WTC11 (cell line): ENCODE data around the gene CRACDL. TPM values are rescaled to one million over a fixed set of nuclear protein-coding genes. Genes with fewer than 3 reads are reported as not detected.

Experiments used
- ATAC-seq: fragments of 200-7000 bp; cut with Tn5 transposase; 2 replicates; pipeline ENCODE4 v1.10.0; 2021; ENCODE audit warnings: mild to moderate bottlenecking, moderate library complexity
- CTCF ChIA-PET: fragments of 300-600 bp; sonication (Branson Sonifier 250); formaldehyde crosslinking; loops from one replicate; lab custom pipeline; 2021; ENCODE audit warnings: antibody characterized with exemption; lab: Charles Lee
- POLR2A ChIA-PET: fragments of 350-600 bp; sonication (Branson Sonifier 250); formaldehyde crosslinking; loops from one replicate; lab custom pipeline; 2021; ENCODE audit warnings: antibody characterized with exemption; lab: Charles Lee
- DNase-seq: peaks from one replicate; pipeline ENCODE4 v3.0.0; 2021; ENCODE audit warnings: low spot score
- H3K27ac Mint-ChIP-seq: 2 replicates; pipeline ENCODE4 v1.8.0; 2021; ENCODE audit warnings: mixed read lengths
- H3K27me3 Mint-ChIP-seq: 2 replicates; pipeline ENCODE4 v1.8.0; 2021; ENCODE audit warnings: low read depth, mild to moderate bottlenecking, moderate library complexity, mixed read lengths
- H3K36me3 Mint-ChIP-seq: 2 replicates; pipeline ENCODE4 v1.8.0; 2021; ENCODE audit warnings: mixed read lengths
- H3K4me1 Mint-ChIP-seq: 2 replicates; pipeline ENCODE4 v1.8.0; 2022; ENCODE audit warnings: mixed read lengths
- H3K4me3 Mint-ChIP-seq: 2 replicates; pipeline ENCODE4 v1.8.0; 2021; ENCODE audit warnings: mild to moderate bottlenecking, moderate library complexity, mixed read lengths
- H3K9me3 Mint-ChIP-seq: 2 replicates; pipeline ENCODE4 v1.8.0; 2021; ENCODE audit warnings: mixed read lengths
- ATF6 ChIP-seq: sonication (generic); formaldehyde crosslinking; IDR thresholded peaks from 2 replicates; pipeline ENCODE4 v1.8.1; 2023; ENCODE audit warnings: mild to moderate bottlenecking, missing genetic modification reagents
- ESRRA ChIP-seq: sonication (generic); formaldehyde crosslinking; IDR thresholded peaks from 2 replicates; pipeline ENCODE4 v1.8.1; 2022; ENCODE audit warnings: mild to moderate bottlenecking, missing genetic modification reagents, borderline replicate concordance
- FOXJ3 ChIP-seq: sonication (generic); formaldehyde crosslinking; IDR thresholded peaks from 2 replicates; pipeline ENCODE4 v1.9.0; 2021; ENCODE audit warnings: missing genetic modification reagents, mild to moderate bottlenecking, borderline replicate concordance
- HMGA2 ChIP-seq: fragments of 250-450 bp; sonication (Bioruptor Pico); IDR thresholded peaks from 2 replicates; pipeline ENCODE4 v1.4.0; 2021; ENCODE audit warnings: mild to moderate bottlenecking, moderate library complexity
- MYBL2 ChIP-seq: sonication (generic); formaldehyde crosslinking; IDR thresholded peaks from 2 replicates; pipeline ENCODE4 v1.8.1; 2023; ENCODE audit warnings: mild to moderate bottlenecking, moderate library complexity, missing genetic modification reagents
- NFATC4 ChIP-seq: fragments of 250-450 bp; sonication (Bioruptor Pico); IDR thresholded peaks from 2 replicates; pipeline ENCODE4 v1.9.0; 2021; ENCODE audit warnings: mild to moderate bottlenecking
- OVOL2 ChIP-seq: fragments of 250-450 bp; sonication (Bioruptor Pico); IDR thresholded peaks from 2 replicates; pipeline ENCODE4 v1.9.0; 2021; ENCODE audit warnings: mild to moderate bottlenecking, borderline replicate concordance
- RELA ChIP-seq: sonication (generic); formaldehyde crosslinking; IDR thresholded peaks from 2 replicates; pipeline ENCODE4 v1.8.1; 2022; ENCODE audit warnings: missing genetic modification reagents, mild to moderate bottlenecking, borderline replicate concordance
- SMAD4 ChIP-seq: sonication (generic); formaldehyde crosslinking; IDR thresholded peaks from 2 replicates; pipeline ENCODE4 v1.8.0; 2022; ENCODE audit warnings: mild to moderate bottlenecking, missing genetic modification reagents
- TEAD1 ChIP-seq: sonication (generic); formaldehyde crosslinking; IDR thresholded peaks from 2 replicates; pipeline ENCODE4 v1.8.0; 2022; ENCODE audit warnings: mild to moderate bottlenecking, missing genetic modification reagents
- ZBTB21 ChIP-seq: sonication (generic); formaldehyde crosslinking; IDR thresholded peaks from 2 replicates; pipeline ENCODE4 v1.8.1; 2023; ENCODE audit warnings: mild to moderate bottlenecking, missing genetic modification reagents, borderline replicate concordance
- ZMAT4 ChIP-seq: fragments of 250-450 bp; sonication (Bioruptor Pico); IDR thresholded peaks from 2 replicates; pipeline ENCODE4 v1.9.0; 2021; ENCODE audit warnings: mild to moderate bottlenecking
- ZNF317 ChIP-seq: sonication (generic); formaldehyde crosslinking; IDR thresholded peaks from 2 replicates; pipeline ENCODE4 v1.8.1; 2023; ENCODE audit warnings: low read depth, mild to moderate bottlenecking, moderate library complexity, missing genetic modification reagents, borderline replicate concordance
- total RNA-seq: library from RNA; stranded (reverse); gene quantifications from 3 replicates; pipeline ENCODE4 v1.2.3, GENCODE V29; 2021
- TF ChIP-seq, protein P1 (sequence below): sonication (generic); formaldehyde crosslinking; IDR thresholded peaks from 2 replicates; pipeline ENCODE4 v1.8.0; 2022; ENCODE audit warnings: mild to moderate bottlenecking, missing genetic modification reagents
- TF ChIP-seq, protein P2 (sequence below): sonication (generic); formaldehyde crosslinking; IDR thresholded peaks from 2 replicates; pipeline ENCODE4 v1.8.0; 2022; ENCODE audit warnings: mild to moderate bottlenecking, missing genetic modification reagents
- TF ChIP-seq, protein P3 (sequence below): sonication (generic); formaldehyde crosslinking; IDR thresholded peaks from 2 replicates; pipeline ENCODE4 v1.8.0; 2023; ENCODE audit warnings: missing genetic modification reagents, mild to moderate bottlenecking, borderline replicate concordance

The CRACDL gene
- total RNA-seq, 1 experiment from 2014 or later = 0.72 TPM

DNA sequence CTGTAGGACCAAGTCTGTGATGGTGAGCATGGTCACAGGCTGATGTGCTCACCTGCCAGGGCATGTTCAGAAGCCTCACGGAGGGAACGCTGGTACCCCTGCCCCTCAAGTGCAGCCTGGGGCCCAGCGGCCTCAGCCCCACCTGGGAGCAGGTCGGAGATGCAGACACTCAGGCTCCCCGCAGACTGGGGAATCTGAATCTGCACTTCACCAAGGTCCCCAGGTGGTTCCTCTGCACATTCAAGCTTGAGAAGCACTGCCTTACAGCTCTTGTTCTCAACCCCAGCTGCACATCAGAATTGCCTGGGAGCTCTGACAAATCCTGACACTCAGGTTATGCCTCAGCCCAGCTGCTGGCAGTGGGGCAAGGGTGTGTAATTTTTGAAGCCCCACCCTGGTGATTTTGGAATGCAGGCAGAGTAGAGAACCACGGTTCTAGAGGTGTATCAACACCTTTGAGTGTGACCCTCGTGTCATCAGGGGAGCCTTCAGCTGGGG lies 54.8 kb downstream of the CRACDL start:
- POLR2A ChIA-PET = no interaction called here

More for the DNA sequence above, 54.8 kb downstream of the CRACDL start:
- H3K9me3 Mint-ChIP-seq = peaks cover 16% of the 10 kb centered on the region
- H3K4me1 Mint-ChIP-seq = no peaks in the 10 kb centered on the region
- CTCF ChIA-PET = interaction anchor here (0.6 to 1.1 kb wide), 4 partner anchors 41 to 246 kb away, joined by 3 to 4 read pairs (median 3); no protein-coding TSS in a partner anchor
- H3K27ac Mint-ChIP-seq = no peak overlapping the region
- no peak overlapping the region for H3K4me3 Mint-ChIP-seq
- ATAC-seq = no peak
- peaks cover 12% of the 10 kb centered on the region for H3K36me3 Mint-ChIP-seq
- no peaks in the 10 kb centered on the region for H3K27me3 Mint-ChIP-seq
- no peak for DNase-seq
- TF ChIP-seq, protein P1, sequence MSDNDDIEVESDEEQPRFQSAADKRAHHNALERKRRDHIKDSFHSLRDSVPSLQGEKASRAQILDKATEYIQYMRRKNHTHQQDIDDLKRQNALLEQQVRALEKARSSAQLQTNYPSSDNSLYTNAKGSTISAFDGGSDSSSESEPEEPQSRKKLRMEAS (CRISPR knock-in tag) = no peak
- TF ChIP-seq OVOL2 (CRISPR knock-in tag) (no peak), NFATC4 (CRISPR knock-in tag) (no peak), ZMAT4 (no peak), ESRRA (no peak), FOXJ3 (CRISPR knock-in tag) (no peak), ZNF317 (CRISPR knock-in tag) (no peak), TEAD1 (no peak), RELA (CRISPR knock-in tag) (no peak), SMAD4 (CRISPR knock-in tag) (no peak), ATF6 (CRISPR knock-in tag) (no peak), MYBL2 (CRISPR knock-in tag) (no peak), ZBTB21 (CRISPR knock-in tag) (no peak), HMGA2 (CRISPR knock-in tag) (no peak)
- TF ChIP-seq, protein P2, sequence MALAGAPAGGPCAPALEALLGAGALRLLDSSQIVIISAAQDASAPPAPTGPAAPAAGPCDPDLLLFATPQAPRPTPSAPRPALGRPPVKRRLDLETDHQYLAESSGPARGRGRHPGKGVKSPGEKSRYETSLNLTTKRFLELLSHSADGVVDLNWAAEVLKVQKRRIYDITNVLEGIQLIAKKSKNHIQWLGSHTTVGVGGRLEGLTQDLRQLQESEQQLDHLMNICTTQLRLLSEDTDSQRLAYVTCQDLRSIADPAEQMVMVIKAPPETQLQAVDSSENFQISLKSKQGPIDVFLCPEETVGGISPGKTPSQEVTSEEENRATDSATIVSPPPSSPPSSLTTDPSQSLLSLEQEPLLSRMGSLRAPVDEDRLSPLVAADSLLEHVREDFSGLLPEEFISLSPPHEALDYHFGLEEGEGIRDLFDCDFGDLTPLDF (CRISPR knock-in tag) = no peak
- TF ChIP-seq, protein P3, sequence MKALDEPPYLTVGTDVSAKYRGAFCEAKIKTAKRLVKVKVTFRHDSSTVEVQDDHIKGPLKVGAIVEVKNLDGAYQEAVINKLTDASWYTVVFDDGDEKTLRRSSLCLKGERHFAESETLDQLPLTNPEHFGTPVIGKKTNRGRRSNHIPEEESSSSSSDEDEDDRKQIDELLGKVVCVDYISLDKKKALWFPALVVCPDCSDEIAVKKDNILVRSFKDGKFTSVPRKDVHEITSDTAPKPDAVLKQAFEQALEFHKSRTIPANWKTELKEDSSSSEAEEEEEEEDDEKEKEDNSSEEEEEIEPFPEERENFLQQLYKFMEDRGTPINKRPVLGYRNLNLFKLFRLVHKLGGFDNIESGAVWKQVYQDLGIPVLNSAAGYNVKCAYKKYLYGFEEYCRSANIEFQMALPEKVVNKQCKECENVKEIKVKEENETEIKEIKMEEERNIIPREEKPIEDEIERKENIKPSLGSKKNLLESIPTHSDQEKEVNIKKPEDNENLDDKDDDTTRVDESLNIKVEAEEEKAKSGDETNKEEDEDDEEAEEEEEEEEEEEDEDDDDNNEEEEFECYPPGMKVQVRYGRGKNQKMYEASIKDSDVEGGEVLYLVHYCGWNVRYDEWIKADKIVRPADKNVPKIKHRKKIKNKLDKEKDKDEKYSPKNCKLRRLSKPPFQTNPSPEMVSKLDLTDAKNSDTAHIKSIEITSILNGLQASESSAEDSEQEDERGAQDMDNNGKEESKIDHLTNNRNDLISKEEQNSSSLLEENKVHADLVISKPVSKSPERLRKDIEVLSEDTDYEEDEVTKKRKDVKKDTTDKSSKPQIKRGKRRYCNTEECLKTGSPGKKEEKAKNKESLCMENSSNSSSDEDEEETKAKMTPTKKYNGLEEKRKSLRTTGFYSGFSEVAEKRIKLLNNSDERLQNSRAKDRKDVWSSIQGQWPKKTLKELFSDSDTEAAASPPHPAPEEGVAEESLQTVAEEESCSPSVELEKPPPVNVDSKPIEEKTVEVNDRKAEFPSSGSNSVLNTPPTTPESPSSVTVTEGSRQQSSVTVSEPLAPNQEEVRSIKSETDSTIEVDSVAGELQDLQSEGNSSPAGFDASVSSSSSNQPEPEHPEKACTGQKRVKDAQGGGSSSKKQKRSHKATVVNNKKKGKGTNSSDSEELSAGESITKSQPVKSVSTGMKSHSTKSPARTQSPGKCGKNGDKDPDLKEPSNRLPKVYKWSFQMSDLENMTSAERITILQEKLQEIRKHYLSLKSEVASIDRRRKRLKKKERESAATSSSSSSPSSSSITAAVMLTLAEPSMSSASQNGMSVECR (CRISPR knock-in tag) = no peak
